BJ (cell line): ENCODE results near the gene CA10. TPM values are rescaled to one million over a fixed set of nuclear protein-coding genes. Genes with fewer than 3 reads are reported as not detected.

Experiments used
- CTCF ChIA-PET: fragments of 350-600 bp; formaldehyde crosslinking; extraction: SDS; loops from one replicate; lab custom pipeline; 2021; ENCODE audit warnings: antibody characterized with exemption, inconsistent platforms; lab: Yijun Ruan, JAX
- POLR2A ChIA-PET: fragments of 300-600 bp; sonication (Branson Sonifier 250); formaldehyde crosslinking; extraction: SDS; loops from one replicate; lab custom pipeline; 2021; ENCODE audit warnings: antibody characterized with exemption; lab: Charles Lee
- DNase-seq: peaks from one replicate; pipeline ENCODE4 v3.0.0-alpha.2; 2011; ENCODE audit warnings: low read depth
- H3K27me3 ChIP-seq: 2 replicates; pipeline ENCODE4 v1.6.0; 2011; ENCODE audit warnings: low read length; ENCODE audit not compliant: control insufficient read depth, insufficient read depth
- H3K36me3 ChIP-seq: 2 replicates; pipeline ENCODE4 v1.5.1; 2011; ENCODE audit warnings: low read length; ENCODE audit not compliant: control insufficient read depth, insufficient read depth
- H3K4me3 ChIP-seq: 2 replicates; pipeline ENCODE4 v1.5.1; 2011; ENCODE audit warnings: low read depth, mild to moderate bottlenecking, control low read depth, low read length
- polyA plus RNA-seq: library from polyadenylated mRNA; depleted of rRNA; stranded (reverse); fragments of >200 nt; gene quantifications from 2 replicates; pipeline ENCODE4 v1.2.3, GENCODE V29; 2011
- TF ChIP-seq, protein P1 (sequence below): IDR thresholded peaks from 2 replicates; pipeline ENCODE4 v1.5.1; 2011; ENCODE audit warnings: low read depth, mild to moderate bottlenecking, control low read depth, inconsistent platforms, low read length, moderate library complexity; ENCODE audit not compliant: insufficient read depth

CA10 gene
- polyA plus RNA-seq, 1 experiment: not detected

DNA sequence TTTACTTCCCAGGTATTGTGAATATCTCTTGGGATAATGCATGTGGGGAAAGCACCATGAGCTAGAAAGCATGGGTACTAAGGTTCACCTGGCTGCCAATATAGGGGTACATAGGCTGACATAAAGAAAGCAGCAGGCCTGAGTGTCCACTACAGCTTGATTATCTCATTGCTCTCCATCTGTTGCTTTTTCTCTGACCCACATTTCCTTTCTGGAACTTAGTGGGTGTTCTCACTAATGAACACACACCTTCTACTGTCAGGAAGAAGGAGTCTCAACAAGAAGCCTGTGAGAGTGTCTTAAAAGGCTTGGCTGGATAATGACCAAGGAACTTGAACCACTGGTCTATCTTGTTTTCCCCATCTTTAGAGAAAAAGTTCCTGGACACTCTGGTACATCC lies 62.5 kb downstream of the CA10 start:
- TF ChIP-seq, protein P1, sequence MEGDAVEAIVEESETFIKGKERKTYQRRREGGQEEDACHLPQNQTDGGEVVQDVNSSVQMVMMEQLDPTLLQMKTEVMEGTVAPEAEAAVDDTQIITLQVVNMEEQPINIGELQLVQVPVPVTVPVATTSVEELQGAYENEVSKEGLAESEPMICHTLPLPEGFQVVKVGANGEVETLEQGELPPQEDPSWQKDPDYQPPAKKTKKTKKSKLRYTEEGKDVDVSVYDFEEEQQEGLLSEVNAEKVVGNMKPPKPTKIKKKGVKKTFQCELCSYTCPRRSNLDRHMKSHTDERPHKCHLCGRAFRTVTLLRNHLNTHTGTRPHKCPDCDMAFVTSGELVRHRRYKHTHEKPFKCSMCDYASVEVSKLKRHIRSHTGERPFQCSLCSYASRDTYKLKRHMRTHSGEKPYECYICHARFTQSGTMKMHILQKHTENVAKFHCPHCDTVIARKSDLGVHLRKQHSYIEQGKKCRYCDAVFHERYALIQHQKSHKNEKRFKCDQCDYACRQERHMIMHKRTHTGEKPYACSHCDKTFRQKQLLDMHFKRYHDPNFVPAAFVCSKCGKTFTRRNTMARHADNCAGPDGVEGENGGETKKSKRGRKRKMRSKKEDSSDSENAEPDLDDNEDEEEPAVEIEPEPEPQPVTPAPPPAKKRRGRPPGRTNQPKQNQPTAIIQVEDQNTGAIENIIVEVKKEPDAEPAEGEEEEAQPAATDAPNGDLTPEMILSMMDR: no peak
- ChIA-PET POLR2A (no interaction called here), CTCF (interaction anchor here (1.1 kb wide), 1 partner anchor 17 kb away, joined by 3 read pairs; no protein-coding TSS in a partner anchor)
- DNase-seq: no peak
- Histone ChIP-seq H3K27me3 (no peaks in the 10 kb centered on the region), H3K36me3 (no peaks in the 10 kb centered on the region), H3K4me3 (no peak overlapping the region)

DNA sequence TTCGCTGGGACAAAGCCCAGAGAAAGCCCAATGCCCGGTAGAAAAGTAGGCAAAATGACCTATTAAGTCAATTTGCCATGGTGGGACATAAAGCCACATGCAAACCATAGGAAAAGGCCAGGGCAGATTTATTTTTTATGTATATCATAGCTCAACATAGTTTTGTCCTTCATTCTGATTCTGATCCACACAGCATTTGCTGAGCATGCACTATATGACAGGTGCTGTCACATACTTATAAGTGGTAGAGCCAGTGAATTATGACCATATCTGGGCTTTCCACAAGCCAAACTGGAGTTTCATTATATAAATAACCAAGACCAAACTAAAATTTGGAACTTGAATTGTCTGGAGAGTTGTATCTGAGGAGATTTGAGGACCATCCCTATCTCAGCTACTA lies 74.3 kb downstream of the CA10 start:
- TF ChIP-seq, protein P1: no peak
- DNase-seq: no peak
- POLR2A ChIA-PET: no interaction called here
- no peaks in the 10 kb centered on the region for H3K36me3 ChIP-seq
- H3K27me3 ChIP-seq: no peaks in the 10 kb centered on the region
- H3K4me3 ChIP-seq: no peak overlapping the region
- CTCF ChIA-PET: no interaction called here

DNA sequence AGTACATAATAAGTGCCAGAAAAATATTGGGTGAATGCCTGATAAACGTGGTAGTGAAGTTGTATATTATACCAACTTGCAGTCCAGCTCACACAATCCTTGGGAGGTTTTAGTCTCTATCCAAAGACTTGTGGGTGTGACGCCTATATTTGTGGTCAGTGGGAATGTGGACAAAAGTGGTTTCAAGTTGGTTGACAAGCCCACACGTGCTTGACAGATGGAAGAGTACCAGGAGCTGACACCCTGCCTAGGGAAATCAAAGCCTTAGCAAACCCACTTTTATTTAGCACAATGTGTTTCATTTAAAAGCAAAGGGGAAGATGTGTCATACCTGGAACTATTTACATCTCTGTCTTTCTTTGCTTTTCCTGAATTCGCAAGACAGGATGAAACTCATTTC lies 79.0 kb downstream of the CA10 start:
- CTCF ChIA-PET: interaction anchor here (1.0 kb wide), 1 partner anchor 17 kb away, joined by 3 read pairs; no protein-coding TSS in a partner anchor
- no peak for DNase-seq
- TF ChIP-seq, protein P1: no peak
- no peak overlapping the region for H3K4me3 ChIP-seq
- H3K27me3 ChIP-seq: no peaks in the 10 kb centered on the region
- POLR2A ChIA-PET: no interaction called here
- no peaks in the 10 kb centered on the region for H3K36me3 ChIP-seq

DNA sequence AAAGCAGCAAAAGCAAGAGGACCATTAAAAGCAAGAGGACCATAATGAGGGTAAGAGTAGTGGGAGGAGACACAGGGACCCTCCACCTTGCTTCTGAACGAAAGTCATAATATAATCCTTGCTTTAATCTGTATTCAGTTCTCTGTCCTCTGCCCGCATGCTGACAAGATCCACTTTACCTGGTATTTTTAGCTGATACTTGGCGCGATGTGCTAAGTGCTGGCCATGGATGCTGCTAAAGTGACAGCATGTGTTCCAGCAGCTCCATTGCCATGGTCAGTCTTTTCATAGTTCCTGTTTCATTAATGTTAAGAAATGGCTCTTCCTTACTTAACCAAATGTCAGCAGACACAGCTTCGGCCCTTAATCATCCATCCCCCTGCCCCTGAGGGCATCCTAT lies 86.8 kb downstream of the CA10 start:
- no peak for DNase-seq
- CTCF ChIA-PET: interaction anchor here (0.6 kb wide), 1 partner anchor 21 kb away, joined by 3 read pairs; no protein-coding TSS in a partner anchor
- TF ChIP-seq, protein P1: no peak

DNA sequence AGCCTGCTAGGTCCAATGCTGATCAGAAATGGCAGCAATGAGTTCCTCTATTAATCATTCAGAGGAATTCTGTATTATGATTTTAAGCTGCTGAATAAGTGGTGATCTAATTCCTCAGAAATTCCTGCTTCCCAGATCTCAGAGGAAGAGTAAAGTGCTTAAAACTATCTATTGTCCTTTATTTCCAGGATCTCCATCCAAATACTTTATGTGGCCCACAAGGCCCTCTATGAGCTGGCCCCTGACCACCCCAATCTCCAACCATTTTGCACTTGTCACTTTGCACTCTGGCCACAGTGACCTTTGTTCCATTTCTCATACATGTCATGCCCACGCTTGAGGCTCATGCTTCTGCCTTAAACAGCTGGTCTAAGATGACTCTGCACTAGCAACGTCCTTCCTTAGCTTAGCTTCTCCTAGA lies 93.7 kb downstream of the CA10 start:
- DNase-seq: no peak
- CTCF ChIA-PET: no interaction called here
- Histone ChIP-seq H3K27me3 (no peaks in the 10 kb centered on the region), H3K36me3 (no peaks in the 10 kb centered on the region), H3K4me3 (no peak overlapping the region)
- POLR2A ChIA-PET: no interaction called here
- TF ChIP-seq, protein P1: no peak

More for the DNA sequence above, 86.8 kb downstream of the CA10 start:
- POLR2A ChIA-PET: no interaction called here
- Histone ChIP-seq H3K4me3 (no peak overlapping the region), H3K36me3 (no peaks in the 10 kb centered on the region), H3K27me3 (no peaks in the 10 kb centered on the region)
